K562 (cell line): Measurements from ENCODE around the gene ANO4. TPM values are rescaled to one million over a fixed set of nuclear protein-coding genes. Genes with fewer than 3 reads are reported as not detected.
A peak's percentile ranks its signal among the peaks of the same experiment; 100 is the strongest.

Source experiments
- ATF6 ChIP-seq: sonication (generic); formaldehyde crosslinking; IDR thresholded peaks from 2 replicates; pipeline ENCODE4 v1.4.0; 2020; ENCODE audit warnings: mild to moderate bottlenecking, missing genetic modification reagents
- KLF10 ChIP-seq: fragments of 250-450 bp; sonication (Bioruptor Pico); IDR thresholded peaks from 2 replicates; pipeline ENCODE4 v1.6.1; 2021; ENCODE audit warnings: matching md5 sums
- MEF2A ChIP-seq: IDR thresholded peaks from 2 replicates; pipeline ENCODE4 v1.6.1; 2011; ENCODE audit warnings: low read depth, mild to moderate bottlenecking, low read length, moderate library complexity; ENCODE audit not compliant: control insufficient read depth
- NKRF ChIP-seq: fragments of 450-650 bp; IDR thresholded peaks from 2 replicates; pipeline ENCODE4 v1.6.1; 2016; ENCODE audit warnings: borderline replicate concordance
- NR4A1 ChIP-seq, 2 experiments: fragments of 250-450 bp in 1 of 2; fragments of 450-650 bp in 1 of 2; sonication (Bioruptor Pico) in 1 of 2; IDR thresholded peaks; 2 replicates each; pipeline versions ENCODE4 v1.4.0 to v1.6.1; 2016 to 2020; ENCODE audit warnings: mild to moderate bottlenecking in 2 of 2, missing compliant biosample characterization in 1 of 2, missing genetic modification characterization in 1 of 2, moderate library complexity in 1 of 2
- PCBP1 ChIP-seq: fragments of 200-400 bp; formaldehyde crosslinking; IDR thresholded peaks from 2 replicates; pipeline ENCODE4 v1.6.1; 2018; ENCODE audit warnings: mild to moderate bottlenecking, low read depth, low read length; ENCODE audit not compliant: poor library complexity, severe bottlenecking
- POLR2H ChIP-seq: IDR thresholded peaks from 2 replicates; pipeline ENCODE4 v1.6.1; 2016; ENCODE audit warnings: missing genetic modification characterization, low read depth, mild to moderate bottlenecking, control low read depth, missing compliant biosample characterization, moderate library complexity
- SAFB ChIP-seq: fragments of 200-400 bp; formaldehyde crosslinking; IDR thresholded peaks from 2 replicates; pipeline ENCODE4 v1.6.1; 2017; ENCODE audit warnings: low read depth, low read length, borderline replicate concordance
- SMARCC2 ChIP-seq: fragments of 450-650 bp; IDR thresholded peaks from 2 replicates; pipeline ENCODE4 v1.6.1; 2017; ENCODE audit warnings: antibody characterized with exemption, moderate library complexity, mild to moderate bottlenecking, low read depth
- TAF9B ChIP-seq: fragments of 450-650 bp; IDR thresholded peaks from 2 replicates; pipeline ENCODE4 v1.6.1; 2018; ENCODE audit warnings: mild to moderate bottlenecking; ENCODE audit not compliant: partially characterized antibody
- U2AF1 ChIP-seq: fragments of 200-400 bp; formaldehyde crosslinking; optimal IDR thresholded peaks from 2 replicates; pipeline ENCODE3; 2017; ENCODE audit warnings: mild to moderate bottlenecking, low read depth, low read length, moderate library complexity
- VEZF1 ChIP-seq: fragments of 200-800 bp; sonication (Bioruptor generic); IDR thresholded peaks from 2 replicates; pipeline ENCODE4 v1.6.1; 2017; ENCODE audit warnings: missing genetic modification characterization, missing compliant biosample characterization
- YBX1 ChIP-seq: fragments of 450-650 bp; IDR thresholded peaks from 2 replicates; pipeline ENCODE4 v1.7.1; 2016; ENCODE audit warnings: mild to moderate bottlenecking
- ZEB2 ChIP-seq: fragments of 450-650 bp; IDR thresholded peaks from 2 replicates; pipeline ENCODE4 v1.6.1; 2016
- ZNF175 ChIP-seq: fragments of 200-800 bp; sonication (Bioruptor generic); IDR thresholded peaks from 2 replicates; pipeline ENCODE4 v1.6.1; 2016; ENCODE audit warnings: low read depth, mild to moderate bottlenecking, missing genetic modification characterization, missing compliant biosample characterization
- ZNF316 ChIP-seq: fragments of 450-650 bp; IDR thresholded peaks from 2 replicates; pipeline ENCODE4 v1.6.1; 2016
- ZNF347 ChIP-seq: fragments of 450-650 bp; formaldehyde crosslinking; IDR thresholded peaks from 2 replicates; pipeline ENCODE4 v1.4.0; 2020; ENCODE audit warnings: low read depth, mild to moderate bottlenecking, moderate library complexity
- ZNF449 ChIP-seq: fragments of 250-450 bp; sonication (Bioruptor Pico); IDR thresholded peaks from 2 replicates; pipeline ENCODE4 v1.8.0; 2022; ENCODE audit warnings: moderate library complexity, mild to moderate bottlenecking, inconsistent platforms
- polyA plus RNA-seq, 8 experiments: library from polyadenylated mRNA; depleted of rRNA in 4 of 8; stranded (reverse) in 5 of 8; unstranded in 3 of 8; fragments of >200 nt; fragmentation: Nextera tagmentation in 2 of 8; fragmentation: Illumina TruSeq in 1 of 8; extraction: Ambion mirVana in 2 of 8; extraction: Trizol in 1 of 8; gene quantifications; 2 replicates each; pipeline versions ENCODE4 v1.2.1 to v1.2.3, GENCODE V29; 2011 to 2014; ENCODE audit warnings: inconsistent platforms in 1 of 8, missing spikeins in 1 of 8
- total RNA-seq, 7 experiments: library from RNA; depleted of rRNA in 6 of 7; stranded (reverse); fragments of >200 nt in 6 of 7; fragmentation: Illumina TruSeq in 2 of 7; extraction: Trizol in 2 of 7; gene quantifications; 2 replicates each; pipeline versions ENCODE4 v1.2.1 to v1.2.3, GENCODE V29; 2011 to 2021; ENCODE audit warnings: low replicate concordance in 1 of 7

ANO4 gene
- total and polyA plus RNA-seq, 9 of the 15 experiments (the other 6 are each of a cell fraction or from before 2014, with no cell fraction given) = not detected

- TF ChIP-seq NR4A1 (CRISPR knock-in tag; IDR thresholded peaks at IDR 0.05) (no peak), NR4A1 (tag; IDR thresholded peaks at IDR 0.05) (no peak), ZEB2 (peak; percentile 64; the same call in 1 of the 2 replicates), VEZF1 (CRISPR knock-in tag) (peak; percentile 65; the same call in 1 of the 2 replicates), ZNF347 (CRISPR knock-in tag) (no peak), PCBP1 (no peak), TAF9B (peak; percentile 23), MEF2A (no peak), U2AF1 (no peak), ATF6 (CRISPR knock-in tag) (no peak), SAFB (no peak), ZNF316 (peak; percentile 75), KLF10 (CRISPR knock-in tag) (no peak), YBX1 (no peak), ZNF175 (no peak), SMARCC2 (no peak), NKRF (no peak), ZNF449 (CRISPR knock-in tag) (no peak), POLR2H (no peak)
These were observed 193.3 kb downstream of the ANO4 start (continued) for GRCh38 chr12:100987552-100988521.
